ENCODE data around the gene HDHD3.

DNA sequence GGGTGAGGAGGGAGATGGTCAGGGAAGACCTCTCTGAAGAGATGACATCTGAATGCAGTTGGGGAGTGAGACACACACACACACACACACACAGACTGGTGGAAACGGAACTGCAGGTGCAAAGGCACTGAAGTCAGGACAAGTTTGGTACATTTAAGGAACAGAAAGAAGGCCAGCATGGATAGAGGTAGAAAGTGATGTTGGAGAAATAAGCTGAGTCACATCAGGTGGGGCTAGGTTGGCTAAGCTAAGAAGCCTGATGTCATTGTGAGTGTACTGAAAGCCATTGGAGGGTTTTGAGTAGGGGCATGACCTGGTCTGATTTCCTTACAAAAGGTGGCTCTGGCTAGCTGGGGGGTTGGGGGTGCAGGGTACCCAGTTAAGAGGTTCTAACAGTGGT lies 24.4 kb downstream of the HDHD3 start:
- TF ChIP-seq CTCF (IDR thresholded peaks at IDR 0.05), result no peak
- TF ChIP-seq EZH2 (IDR thresholded peaks at IDR 0.05), result no peak
